ENCODE data around the gene PTBP1. TPM values are rescaled to one million over a fixed set of nuclear protein-coding genes. Genes with fewer than 3 reads are reported as not detected.

PTBP1 gene
- total and polyA plus RNA-seq, 2 of the 13 experiments (the other 11 are each of a cell fraction or from before 2014, with no cell fraction given), result 195 to 288 TPM

DNA sequence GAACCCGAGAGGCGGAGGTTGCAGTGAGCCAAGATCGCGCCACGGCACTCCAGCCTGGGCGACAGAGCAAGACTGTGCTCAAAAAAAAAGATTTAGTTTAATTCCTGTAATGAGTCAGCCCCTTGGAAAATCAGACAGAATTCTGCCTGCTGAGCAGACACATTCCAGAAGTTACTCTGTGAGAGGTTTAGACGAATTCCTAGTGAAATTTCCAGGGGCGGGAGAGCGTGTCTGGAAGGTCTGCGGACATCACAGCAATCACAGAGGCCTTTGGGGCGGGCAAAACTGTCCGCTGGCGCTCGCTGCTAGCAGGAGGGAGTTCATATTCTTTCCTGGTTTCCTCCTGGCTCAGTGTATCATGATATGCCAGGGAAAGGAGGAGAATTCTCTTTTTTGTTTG lies 28.8 kb upstream of the PTBP1 start:
- no TSS peak for BruUV-seq (replicated peaks)
- no peak for DNase-seq (ENCODE audit: low spot score)

More for the DNA sequence above, 28.8 kb upstream of the PTBP1 start:
- 43% methylated on average over 14 of the region's 14 CpGs for WGBS (ENCODE audit: low lambda C conversion rate)
- FAIRE-seq (no peak), ATAC-seq (no peak)
- intact Hi-C loops (cut with micrococcal nuclease; ENCODE audit: unreplicated experiment), result loop anchor here (5.0 kb wide), 1 partner anchor 149 kb away; the partner anchor contains the start of gene KISS1R
- Histone ChIP-seq H3K36me3 (replicated peaks in 1 of 2; ENCODE audit: control insufficient read depth in 1 of 2, insufficient read depth in 2 of 2, low read length in 2 of 2) (no peaks in the 10 kb centered on the region), H3K9ac (ENCODE audit: insufficient read depth, low read depth, low read length) (no peak overlapping the region), H3K27ac (ENCODE audit: extremely low read length, insufficient read depth, low read length) (no peak overlapping the region), H3K4me2 (ENCODE audit: low read depth, low read length) (peak overlapping the region; percentile 40; the same call in 1 of the 2 replicates), H3K9me3 (ENCODE audit: low read length) (no peaks in the 10 kb centered on the region), H3K4me1 (ENCODE audit: insufficient read depth, low read length) (peaks cover 33% of the 10 kb centered on the region), H2AFZ (ENCODE audit: low read length) (no peak overlapping the region), H3K27me3 (ENCODE audit: control insufficient read depth in 1 of 2, insufficient read depth in 2 of 2, low read length in 2 of 2) (no peaks in the 10 kb centered on the region; a peak in 1 of 5 replicates), H4K20me1 (ENCODE audit: insufficient read depth, low read length) (no peaks in the 10 kb centered on the region), H3K4me3 (replicated peaks in 1 of 3; ENCODE audit: insufficient read depth in 1 of 3, low read depth in 2 of 3, low read length in 3 of 3) (no peak overlapping the region), H3K79me2 (ENCODE audit: insufficient read depth, low read length) (no peaks in the 10 kb centered on the region)
- TF ChIP-seq MAFK (conservative IDR thresholded peaks at IDR 0.05 in 1 of 2, IDR thresholded peaks at IDR 0.05 in 1 of 2; ENCODE audit: low read length in 2 of 2) (peak; percentile 8 to 24; a peak in 1 of 4 replicates), ZNF317 (CRISPR knock-in tag; IDR thresholded peaks at IDR 0.05) (no peak), SRSF9 (IDR thresholded peaks at IDR 0.05; ENCODE audit: borderline replicate concordance, insufficient read depth, low read depth, low read length, poor library complexity, severe bottlenecking) (no peak), ZNF639 (CRISPR knock-in tag; conservative IDR thresholded peaks at IDR 0.05) (no peak), MAFF (IDR thresholded peaks at IDR 0.05; ENCODE audit: low read depth, low read length) (peak; percentile 28; the same call in 1 of the 2 replicates), NR2F2 (IDR thresholded peaks at IDR 0.05; ENCODE audit: borderline replicate concordance, low read depth) (no peak), CREBL2 (CRISPR knock-in tag; IDR thresholded peaks at IDR 0.05; ENCODE audit: borderline replicate concordance) (no peak), MATR3 (CRISPR knock-in tag; IDR thresholded peaks at IDR 0.05) (no peak)
- in situ Hi-C loops (cut with HindIII; ENCODE audit: extremely low pct_ligation_motif_present, low pct_unique_long_range_greater_than_20kb), result loop anchor here (10.0 kb wide), 2 partner anchors 86 to 216 kb away; partner anchors contain the start of genes CFD, ELANE and WDR18
- ChIA-PET CTCF (ENCODE audit: low intra/inter-chr PET ratio, low total read pairs) (no interaction called here), POLR2A (no interaction called here)
